ENCODE measurements around the gene FBXO27.

Gene FBXO27

DNA sequence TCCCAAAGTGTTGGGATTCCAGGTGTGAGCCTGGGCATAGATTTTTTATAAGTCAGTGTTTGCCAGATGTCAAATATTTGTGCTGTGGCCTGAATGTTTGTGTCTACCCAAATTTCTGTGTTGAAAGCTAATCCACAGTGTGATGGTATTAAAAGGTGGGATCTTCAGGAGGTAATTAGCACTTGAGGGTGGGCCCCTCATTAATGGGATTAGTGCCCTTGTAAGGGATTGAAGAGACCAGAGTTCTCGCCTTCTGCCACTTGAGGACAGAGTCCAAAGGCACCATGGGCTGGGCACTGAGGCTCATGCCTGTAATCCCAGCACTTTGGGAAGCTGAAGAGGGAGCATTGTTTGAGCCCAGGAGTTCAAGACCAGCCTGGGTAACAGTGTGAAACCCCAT, 47.1 kb downstream of the FBXO27 start:
- no peak for DNase-seq

DNA sequence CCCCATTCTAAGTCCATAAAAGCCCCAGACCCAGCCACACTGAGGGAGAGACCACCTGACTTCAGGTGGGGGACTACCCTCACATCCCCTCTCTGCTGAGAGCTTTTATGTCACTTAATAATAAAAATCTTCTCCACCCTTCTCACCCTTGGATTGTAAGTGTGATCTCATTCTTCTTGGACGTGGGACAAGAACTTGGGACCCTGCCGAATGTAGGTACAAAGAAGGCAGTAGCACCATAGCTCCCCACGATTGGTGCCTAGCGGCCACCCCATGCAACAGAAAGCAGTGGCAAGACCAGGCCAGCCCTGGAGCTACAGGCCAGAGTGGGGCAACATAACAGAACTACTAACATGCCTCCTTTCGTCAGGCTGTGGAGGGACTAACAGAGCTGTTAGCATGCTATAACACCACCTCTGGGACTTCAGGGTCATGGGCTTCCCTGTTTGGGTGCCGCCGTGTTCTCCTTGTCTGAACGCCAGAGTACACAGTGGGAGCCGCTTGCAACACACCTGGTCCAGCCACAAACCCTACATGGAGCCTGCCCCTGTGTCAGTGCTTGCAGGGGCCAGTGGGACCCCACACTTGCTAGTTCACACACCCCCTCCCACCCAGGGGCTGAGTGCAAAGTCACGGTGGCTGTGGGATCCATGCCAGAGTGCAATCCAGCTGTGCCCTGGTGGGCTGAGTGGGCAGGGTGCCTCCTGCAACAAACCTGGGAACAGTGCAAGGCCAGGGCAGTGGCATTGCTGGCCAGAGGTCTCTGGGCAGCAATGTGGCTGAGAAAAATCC, 51.6 kb downstream of the FBXO27 start:
- no peak for DNase-seq

DNA sequence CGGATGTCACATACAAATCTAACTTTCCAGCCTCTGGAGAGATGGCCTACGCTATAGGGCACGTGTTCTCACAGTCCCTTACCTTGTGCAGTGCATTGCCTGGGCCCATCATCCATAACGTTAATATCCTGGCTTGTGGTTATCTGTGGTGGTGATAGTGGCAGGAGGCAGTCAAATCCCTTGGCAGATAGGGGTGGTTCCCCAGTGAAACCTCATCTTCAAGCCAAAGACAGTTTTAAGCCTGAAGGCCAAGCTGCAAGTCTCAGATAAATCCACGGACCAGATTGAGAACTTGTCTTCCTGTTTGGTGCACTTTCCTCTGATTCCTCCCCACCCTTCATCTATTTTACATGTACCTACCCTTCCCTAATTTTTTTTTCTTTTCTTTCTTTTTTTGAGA, 52.5 kb downstream of the FBXO27 start:
- no peak for DNase-seq

DNA sequence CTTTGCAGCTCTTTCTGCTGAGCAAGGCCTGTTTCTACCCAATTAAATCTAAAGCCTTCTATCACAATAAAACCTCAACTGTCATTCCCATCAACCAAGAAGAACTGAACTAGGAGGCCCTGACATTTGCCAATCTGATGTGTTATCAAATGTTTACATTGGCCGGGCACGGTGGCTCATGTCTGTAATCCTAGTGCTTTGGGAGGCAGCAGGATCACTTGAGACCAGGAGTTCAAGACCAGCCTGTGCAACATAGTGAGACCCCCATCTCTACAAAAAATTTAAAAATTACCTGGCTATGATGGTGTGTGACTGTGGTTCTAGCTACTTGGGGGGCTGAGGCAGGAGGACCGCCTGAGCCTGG, 54.0 kb downstream of the FBXO27 start:
- no peak for DNase-seq

DNA sequence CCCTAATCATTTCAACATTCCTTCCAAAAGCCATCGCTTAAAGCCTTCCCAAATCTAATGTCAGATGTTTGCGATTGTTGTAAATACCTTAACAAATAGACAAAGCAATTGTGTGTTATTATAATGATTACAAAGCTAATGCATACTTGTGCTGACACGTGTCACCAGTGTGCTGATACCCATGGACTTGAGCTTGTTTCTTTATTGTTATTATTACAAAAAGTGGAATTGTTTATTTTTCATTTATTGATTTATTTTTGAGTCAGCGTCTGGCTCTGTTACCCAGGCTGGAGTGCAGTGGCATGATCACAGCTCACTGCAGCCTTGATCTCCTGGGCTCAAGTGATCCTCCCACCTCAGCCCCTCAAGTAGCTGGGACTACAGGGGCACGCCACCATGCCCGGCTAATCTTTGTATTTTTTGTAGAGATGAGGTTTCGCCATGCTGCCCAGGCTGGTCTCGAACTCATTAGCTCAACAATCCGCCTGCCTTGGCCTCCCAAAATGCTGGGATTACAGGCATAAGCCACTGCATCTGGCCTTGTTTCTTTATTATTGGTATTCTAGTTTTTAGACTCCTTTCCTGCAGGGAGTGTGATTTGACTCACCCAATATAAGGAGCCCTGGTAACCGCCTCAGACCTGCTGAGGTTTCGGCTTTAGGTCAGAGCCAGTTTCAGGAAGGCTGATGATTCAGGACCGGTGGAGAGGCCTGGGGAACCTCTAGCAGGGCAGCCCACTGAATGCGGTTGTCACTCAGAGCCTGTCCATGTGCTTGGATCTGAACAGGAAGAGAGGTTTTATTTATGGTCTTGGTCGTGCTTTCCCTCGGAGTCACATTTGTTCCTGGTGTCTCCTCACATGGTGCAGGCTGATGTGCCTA, 54.7 kb downstream of the FBXO27 start:
- no peak for DNase-seq

DNA sequence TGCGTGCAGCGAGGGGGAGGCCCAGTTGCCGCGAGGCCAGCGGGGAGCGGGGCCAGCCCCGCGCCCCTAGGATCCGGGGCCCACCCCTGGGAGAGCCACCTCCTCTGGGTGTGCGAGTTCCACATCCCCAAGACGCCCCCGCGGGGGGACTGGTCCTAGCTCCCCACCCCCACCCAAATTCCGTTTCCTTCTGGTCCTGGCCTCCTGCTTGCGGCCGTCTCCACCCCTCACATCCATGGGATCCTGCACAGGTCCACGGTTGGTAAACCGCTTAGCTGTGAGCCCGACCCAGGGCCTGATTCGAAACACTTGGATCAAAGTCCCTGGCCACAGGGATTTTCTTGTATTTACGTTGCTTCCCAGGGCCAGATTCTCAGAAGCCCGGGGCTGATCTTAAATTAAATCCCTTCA, 56.5 kb downstream of the FBXO27 start:
- DNase-seq, result no peak

DNA sequence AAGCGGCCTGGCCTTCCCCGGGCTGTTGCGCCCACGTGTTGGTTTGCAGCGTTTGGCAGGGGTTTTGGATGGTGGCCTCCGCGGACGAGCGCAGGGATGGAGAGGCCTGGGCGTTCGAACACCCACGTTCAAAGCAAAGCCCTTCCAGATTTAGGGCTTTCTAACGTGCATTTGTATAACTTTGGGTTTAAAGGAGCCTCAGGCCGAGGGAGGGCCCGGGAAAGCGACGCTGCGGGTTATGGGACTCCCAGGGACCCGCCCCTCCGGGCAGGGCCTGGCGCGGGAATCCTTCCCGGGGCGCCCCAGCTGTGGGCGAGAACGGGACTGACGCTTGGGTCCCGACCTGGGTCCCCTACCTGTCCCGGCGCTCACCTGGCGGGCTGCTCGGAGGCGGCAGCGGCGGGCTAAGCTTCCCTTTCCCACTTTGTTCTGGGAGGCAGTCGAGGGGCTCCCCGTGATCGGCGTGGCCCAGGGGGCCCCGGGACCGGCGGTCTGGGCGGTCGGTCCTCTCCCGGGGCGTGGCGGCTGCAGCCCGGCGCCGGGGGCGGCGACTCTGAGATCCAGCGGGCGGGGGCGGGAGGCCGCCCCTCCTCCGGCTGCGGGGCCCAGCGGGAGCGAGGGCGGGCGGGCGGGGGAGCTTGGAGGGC, 57.0 kb downstream of the FBXO27 start, which contains the start of gene FBXO17:
Gene FBXO17, minus strand, starts transcription at position 529 of the 647 bp plus-strand sequence. CDS start 25,423 bp downstream, outside the sequence.
- DNase-seq, result no peak

DNA sequence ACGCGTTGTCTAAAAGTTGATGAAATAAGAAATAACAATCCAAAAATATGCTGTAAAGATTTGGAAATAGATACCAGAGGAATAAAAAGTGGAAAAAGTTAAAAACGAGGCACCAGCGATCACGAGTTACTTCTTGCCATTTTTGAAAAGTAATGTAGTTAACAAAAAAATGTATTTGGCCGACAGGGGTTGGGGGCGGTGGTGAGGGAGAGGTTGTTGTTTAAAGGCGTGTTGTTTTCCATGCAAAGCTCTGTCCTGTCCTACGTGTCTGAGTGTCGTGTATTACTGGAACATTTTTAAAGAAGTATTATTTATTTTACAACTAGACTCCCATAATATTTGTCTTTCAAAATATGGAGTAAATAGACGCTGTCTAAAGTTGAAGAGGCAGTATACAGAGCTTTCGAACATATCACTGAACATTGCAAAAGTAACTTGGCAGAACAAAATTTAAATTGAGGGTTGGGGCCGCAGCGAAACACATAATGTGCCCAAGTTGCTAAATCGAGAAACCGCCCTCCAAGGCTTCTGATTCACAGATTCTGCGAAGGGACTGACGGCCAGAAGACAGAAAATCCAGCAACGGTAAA, 57.6 kb downstream of the FBXO27 start:
- DNase-seq, result no peak
